ENCODE measurements around the gene TIAM2.

Gene TIAM2

DNA sequence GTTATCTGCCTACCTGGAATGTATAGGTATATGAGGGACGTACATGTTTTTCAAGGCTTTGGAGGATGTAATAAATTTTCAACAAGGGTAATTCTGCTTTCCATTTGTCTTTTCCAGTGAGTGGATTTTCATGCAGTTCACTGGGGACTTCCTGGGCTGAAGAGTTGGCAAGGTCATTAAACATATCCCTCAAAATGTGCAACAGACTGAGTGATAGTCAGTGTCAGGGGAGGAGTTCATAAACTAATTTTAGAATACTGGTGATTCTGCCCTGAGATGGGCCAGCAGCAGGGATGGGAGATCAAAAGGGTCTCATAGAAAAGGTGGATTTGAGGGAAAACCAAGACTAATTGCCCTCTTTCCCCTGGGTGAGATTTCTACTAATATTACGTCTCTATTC lies 146.4 kb downstream of the TIAM2 start:
- DNase-seq: no peak

DNA sequence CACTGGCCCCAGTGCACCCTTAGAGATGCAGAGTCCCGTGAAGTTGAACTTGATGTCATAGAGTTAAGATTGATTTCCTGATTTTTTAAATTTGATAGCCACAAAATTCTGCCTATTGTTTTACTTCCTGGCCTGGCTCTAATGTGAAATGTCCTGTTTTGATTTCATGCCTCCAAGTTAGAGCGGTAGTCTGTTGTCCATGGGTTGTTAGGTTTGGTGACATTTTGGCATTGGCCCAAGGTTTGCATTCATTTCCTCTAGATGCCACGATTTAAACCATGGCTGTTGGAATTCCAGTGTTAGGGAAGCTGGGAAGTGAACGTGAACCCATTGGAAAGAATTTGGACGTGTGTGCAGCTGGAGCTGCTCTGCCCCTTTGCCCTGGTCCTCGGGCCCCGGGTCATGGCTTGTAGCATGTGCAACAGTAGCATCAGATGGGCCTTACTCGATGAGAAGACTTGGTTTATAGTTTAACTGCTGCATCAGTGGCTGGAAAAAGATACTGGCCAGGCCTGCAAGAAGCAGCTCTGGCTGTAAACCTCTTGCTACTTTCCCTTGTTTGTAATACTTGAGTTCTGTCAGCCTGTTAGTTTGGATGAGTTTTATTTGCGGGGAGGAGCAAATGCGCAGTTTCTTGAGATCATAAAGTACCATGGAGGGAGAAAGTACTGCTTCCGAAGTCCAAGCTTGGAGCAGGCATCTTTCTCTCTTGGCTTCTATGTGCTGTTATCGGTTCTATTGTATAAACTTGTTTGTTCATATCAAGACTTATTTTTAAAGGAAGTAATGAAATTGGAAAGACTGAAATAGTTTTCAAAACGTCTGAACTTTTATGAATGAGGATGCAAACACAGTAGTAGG lies 147.3 kb downstream of the TIAM2 start:
- DNase-seq: no peak

GRCh38 chr6:155143029-155143577 lies 148.0 kb downstream of the TIAM2 start:
- no peak for DNase-seq

DNA sequence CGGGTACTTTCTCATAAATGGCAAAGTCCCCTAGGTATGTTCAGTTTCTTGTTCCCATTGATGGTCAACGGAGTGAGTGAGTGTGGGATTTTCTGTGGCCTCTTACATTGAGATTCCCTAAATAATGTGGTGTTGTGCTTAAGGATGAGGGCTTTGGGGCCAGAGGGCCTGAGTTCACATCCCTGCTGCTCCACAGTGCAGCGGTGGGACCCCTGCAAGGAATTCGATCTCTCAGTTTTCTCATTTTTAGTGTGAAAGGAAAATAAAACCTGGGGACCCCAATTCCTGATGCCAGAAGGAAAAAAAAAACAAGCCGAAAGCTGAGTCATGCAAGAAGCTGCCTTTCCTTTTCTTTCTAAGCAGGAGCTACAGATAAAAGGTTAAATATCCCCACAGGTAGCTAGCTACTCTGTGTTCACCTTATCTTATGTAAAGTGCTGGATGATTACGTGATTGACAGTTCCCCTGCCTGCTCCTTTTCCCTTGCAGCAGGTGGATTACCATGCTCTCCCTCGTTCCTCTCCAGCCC lies 148.5 kb downstream of the TIAM2 start:
- DNase-seq: no peak

- no peak for DNase-seq
Observed at GRCh38 chr6:155146205-155146604, 151.1 kb downstream of the TIAM2 start.

- DNase-seq: no peak
Observed at GRCh38 chr6:155147958-155148663, 153.0 kb downstream of the TIAM2 start.

- DNase-seq: no peak
Observed at GRCh38 chr6:155150967-155151671, 156.0 kb downstream of the TIAM2 start.

DNA sequence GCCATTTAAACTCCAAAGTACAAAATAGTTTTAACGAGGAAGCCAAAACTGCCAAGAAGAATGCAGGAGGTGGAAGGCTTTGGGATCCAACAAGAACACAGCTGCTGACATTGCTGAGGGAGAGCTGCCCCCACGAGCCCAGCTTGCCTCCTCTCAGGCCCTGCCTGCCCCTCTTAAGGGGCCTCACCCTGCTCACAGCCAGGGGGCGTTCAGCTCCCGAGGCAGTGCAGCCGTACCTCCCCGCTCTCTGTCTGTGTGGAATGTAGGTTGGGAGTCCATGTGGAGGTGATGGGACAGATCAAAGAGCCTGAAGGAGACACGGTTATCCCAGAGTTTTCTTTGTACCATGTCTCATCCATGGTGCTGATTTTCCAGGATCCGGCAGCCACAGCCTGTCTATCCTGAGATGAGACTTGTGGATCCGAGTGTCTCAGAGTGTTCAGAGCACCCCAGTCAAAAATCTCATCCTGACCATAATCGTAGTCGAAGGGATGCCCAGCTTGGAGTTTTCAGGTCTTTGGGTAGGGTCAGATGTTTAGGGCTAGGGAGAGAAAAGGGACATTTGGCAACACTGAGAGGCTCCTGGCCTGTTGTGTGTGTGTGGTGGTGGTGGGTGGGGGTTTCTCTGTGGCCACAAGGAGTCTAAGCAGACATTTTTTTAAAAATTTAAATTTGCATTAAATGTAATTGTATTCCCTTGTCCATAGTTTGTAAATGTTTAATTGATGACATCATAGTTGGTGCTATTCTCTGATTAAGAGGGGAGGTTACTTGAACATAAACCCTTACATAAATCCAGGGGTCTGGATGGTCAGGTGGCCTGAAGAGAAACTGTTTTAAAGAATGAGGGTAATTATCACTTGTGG lies 157.3 kb downstream of the TIAM2 start:
- no peak for DNase-seq

GRCh38 chr6:155154158-155154830 lies 159.2 kb downstream of the TIAM2 start:
- peak; percentile 73 for DNase-seq

DNA sequence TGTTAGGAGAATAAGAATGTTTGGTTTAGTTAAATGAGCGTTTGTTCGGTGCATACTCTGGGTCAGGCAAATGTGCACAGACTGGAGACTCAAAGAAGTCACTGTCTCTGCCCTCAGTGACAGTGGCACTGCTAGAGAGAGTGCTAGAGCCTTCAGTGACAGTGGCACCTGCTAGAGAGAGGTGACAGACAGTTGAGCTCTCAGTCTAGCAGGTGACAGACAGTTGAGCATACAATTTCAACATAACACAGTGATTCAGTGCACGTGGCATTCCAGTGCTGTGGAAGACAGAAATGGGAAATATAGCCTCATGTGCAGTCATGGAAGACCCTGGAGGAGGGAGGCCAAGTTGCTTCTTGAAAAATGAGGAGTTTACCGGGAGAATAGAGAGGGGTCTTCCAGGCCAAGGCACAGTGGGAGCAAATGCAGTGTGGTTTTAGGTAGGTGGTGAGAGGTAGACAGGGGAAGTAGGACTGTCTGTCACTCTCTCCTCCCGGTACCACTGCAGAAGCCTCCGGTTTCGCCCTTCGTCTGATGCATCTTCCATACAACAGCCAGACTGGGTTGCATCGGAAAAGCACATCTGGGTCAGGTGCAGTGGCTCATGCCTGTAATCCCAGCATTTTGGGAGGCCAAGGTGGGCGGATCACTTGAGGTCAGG lies 160.8 kb downstream of the TIAM2 start:
- DNase-seq: no peak

DNA sequence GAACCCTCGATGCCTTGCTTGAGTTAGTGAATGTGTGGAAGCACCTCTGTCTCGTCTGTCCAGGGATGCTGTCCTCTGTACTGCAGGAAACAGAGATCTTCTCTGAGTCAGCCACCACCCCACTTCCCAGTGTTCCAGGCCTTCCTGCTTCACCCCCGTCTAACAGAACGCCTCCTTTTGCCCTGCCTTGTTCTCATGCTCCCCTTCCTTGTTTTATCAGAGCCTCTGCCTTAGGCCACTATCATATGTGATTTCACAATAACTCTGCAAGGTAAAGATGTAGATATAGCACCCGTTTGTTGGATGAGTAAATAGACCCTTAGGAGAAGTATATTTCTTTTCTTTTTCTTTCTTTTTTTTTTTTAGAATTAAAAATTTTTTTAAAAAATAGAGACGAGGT lies 162.0 kb downstream of the TIAM2 start:
- DNase-seq: no peak

DNA sequence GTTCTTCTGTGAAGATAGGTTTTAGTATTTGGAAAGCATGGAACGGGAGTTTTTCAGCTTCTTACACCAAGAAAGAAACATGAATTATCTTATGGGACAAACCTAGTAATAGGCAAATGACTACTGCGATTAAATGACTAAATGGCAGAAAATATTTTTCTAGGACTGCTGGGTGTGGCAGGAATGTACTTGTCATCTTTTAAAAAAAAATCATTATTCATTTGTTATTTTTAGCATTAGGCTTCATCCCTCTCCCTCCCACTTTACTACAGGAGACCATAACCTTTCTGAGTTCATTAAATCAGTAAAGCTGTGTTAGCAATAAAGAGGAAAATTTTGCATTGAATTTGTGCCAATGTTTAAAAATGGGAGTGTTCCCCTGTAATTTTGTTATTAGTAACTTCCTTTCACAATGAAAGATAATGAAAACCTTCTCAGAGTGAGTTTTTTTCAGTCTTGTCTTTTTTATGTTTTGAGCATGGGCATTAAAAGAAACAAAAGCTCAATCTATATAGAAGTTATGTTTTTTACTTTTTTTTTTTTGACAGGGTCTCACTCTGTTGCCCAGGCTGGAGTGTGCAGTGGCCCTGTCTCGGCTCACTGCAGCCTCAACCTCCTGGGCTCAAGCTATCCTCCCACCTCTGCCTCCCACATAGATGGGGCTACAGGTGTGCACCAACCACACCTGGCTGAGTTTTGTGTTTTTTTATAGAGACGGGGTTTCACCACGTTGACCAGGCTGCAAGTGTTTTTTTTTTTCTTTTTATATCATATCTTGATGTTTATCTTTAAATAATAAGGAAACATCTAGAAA lies 163.1 kb downstream of the TIAM2 start:
- DNase-seq: no peak

GRCh38 chr6:155162682-155163081 lies 167.6 kb downstream of the TIAM2 start:
- DNase-seq: no peak

DNA sequence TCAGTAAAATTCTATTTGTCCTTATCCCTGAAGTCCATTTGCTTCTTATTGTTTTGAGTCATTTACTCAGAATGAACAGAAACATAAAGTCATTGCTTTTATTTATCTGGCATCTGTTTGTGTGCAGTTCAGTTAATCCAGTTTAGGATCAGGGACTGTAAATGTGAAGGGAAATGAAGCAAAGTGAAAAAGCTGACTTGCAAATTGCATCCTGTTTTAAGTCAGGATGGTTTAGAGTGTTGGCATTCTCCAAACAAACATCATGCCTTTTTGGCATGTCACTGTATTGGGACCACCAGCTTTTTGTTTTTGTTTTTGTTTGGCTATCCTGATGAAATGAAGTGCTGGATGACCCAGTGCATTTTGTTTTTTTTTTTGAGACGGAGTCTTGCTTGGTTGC lies 168.5 kb downstream of the TIAM2 start:
- no peak for DNase-seq

- DNase-seq: no peak
Observed at GRCh38 chr6:155165029-155165710, 170.1 kb downstream of the TIAM2 start.

DNA sequence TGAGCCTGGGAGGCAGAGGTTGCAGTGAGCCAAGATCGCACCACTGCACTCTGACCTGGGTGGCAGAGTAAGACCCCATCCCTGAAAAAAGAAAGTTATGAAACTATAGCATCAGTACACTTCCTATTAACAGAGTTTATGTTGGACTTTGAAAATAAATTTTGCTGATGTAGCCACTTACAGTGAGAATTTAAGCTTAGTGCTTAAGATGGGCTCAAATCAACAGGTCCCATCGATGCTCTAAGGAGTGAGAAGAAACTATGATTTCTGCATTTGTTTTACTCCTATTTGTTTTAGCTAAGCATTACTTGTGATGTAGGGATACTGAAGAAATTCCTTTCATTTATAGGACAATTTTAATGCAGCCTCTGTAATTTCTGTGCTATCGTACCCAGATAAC lies 175.4 kb downstream of the TIAM2 start:
- DNase-seq: no peak

DNA sequence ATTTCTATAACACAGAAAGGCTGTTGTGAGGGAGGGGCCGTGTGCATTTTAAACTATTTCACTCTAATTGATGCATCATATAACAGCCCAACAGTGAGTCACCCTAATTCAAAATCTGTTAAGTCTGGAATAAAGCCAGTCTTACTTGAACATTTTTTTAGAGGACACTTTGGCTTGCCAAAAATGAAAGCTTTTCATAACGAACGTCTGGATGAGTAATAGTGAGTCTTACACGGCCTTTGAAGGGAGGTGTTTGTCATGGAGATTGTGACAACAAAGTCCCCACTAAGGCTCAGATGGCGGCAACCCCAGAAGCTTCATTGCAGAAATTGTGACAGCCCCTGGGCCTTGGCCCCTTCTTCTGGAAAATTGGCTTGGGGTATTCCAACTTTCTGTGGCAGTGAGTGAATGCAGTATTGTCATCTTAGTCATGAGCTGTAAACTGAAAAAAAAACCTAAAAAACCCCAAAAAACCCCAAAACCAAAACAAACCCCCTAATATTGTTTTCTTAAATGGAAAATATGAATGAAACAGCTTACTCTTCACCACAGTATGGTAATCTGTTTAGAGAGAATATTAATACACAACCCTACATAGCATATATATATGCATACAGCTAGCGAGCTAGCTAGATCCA lies 176.1 kb downstream of the TIAM2 start:
- DNase-seq: peak; percentile 40

- no peak for DNase-seq
Observed at GRCh38 chr6:155171747-155172449, 176.8 kb downstream of the TIAM2 start.
